HEK293 (cell line): ENCODE results near the gene RNF166.

ENCODE experiments used
- CTCF ChIA-PET: fragments of 350-600 bp; formaldehyde crosslinking; extraction: SDS; loops from one replicate; lab custom pipeline; 2021; ENCODE audit warnings: antibody characterized with exemption; lab: Yijun Ruan, JAX
- POLR2A ChIA-PET: fragments of 300-600 bp; formaldehyde crosslinking; extraction: SDS; loops from one replicate; lab custom pipeline; 2020; ENCODE audit warnings: antibody characterized with exemption, inconsistent platforms; lab: Yijun Ruan, JAX
- H3K27ac ChIP-seq: fragments of 200-500 bp; sonication (Bioruptor generic); 2 replicates; pipeline ENCODE4 v1.5.1; 2014; ENCODE audit warnings: low read depth, low read length, control low read depth, inconsistent platforms; ENCODE audit errors: extremely low read depth
- H3K36me3 ChIP-seq, 2 experiments: fragments of 200-500 bp in 1 of 2; sonication (Bioruptor generic) in 1 of 2; 1 replicate in 1 of 2; 2 replicates in 1 of 2; pipeline ENCODE4 v1.5.1; 2014 to 2017; ENCODE audit warnings: inconsistent platforms in 2 of 2, low read length in 2 of 2; ENCODE audit not compliant: control insufficient read depth in 2 of 2, insufficient read depth in 1 of 2
- H3K4me1 ChIP-seq: fragments of 200-500 bp; sonication (Bioruptor generic); 2 replicates; pipeline ENCODE4 v1.5.1; 2014; ENCODE audit warnings: mild to moderate bottlenecking, low read length, inconsistent platforms; ENCODE audit not compliant: control insufficient read depth, insufficient read depth
- H3K4me3 ChIP-seq: 2 replicates; pipeline ENCODE4 v1.5.1; 2011; ENCODE audit warnings: low read depth, mild to moderate bottlenecking, control low read depth, low read length, moderate library complexity
- H3K9me3 ChIP-seq: fragments of 200-500 bp; sonication (Bioruptor generic); 2 replicates; pipeline ENCODE4 v1.5.1; 2014; ENCODE audit warnings: low read depth, low read length, inconsistent platforms; ENCODE audit not compliant: control insufficient read depth, insufficient read depth
- EGR2 ChIP-seq: fragments of 450-650 bp; formaldehyde crosslinking; IDR thresholded peaks from 2 replicates; pipeline ENCODE4 v1.5.1; 2016; ENCODE audit warnings: low read depth, missing biosample characterization, missing genetic modification characterization
- GLI2 ChIP-seq: fragments of 450-650 bp; formaldehyde crosslinking; IDR thresholded peaks from 2 replicates; pipeline ENCODE4; 2017; ENCODE audit warnings: missing biosample characterization, missing genetic modification characterization, low read depth, borderline replicate concordance
- HIC1 ChIP-seq: fragments of 450-650 bp; formaldehyde crosslinking; IDR thresholded peaks from 2 replicates; pipeline ENCODE4 v1.5.1; 2016; ENCODE audit warnings: missing biosample characterization, missing genetic modification characterization
- HOXC10 ChIP-seq: sonication (generic); formaldehyde crosslinking; IDR thresholded peaks from 2 replicates; pipeline ENCODE4 v1.8.1; 2023; ENCODE audit warnings: mild to moderate bottlenecking, missing genetic modification reagents
- SCRT1 ChIP-seq: fragments of 450-650 bp; formaldehyde crosslinking; IDR thresholded peaks from 2 replicates; pipeline ENCODE4 v1.5.1; 2016; ENCODE audit warnings: missing biosample characterization, missing genetic modification characterization, borderline replicate concordance
- SP7 ChIP-seq: fragments of 450-650 bp; formaldehyde crosslinking; IDR thresholded peaks from 2 replicates; pipeline ENCODE4 v1.5.1; 2016; ENCODE audit warnings: missing biosample characterization, missing genetic modification characterization
- TRIM28 ChIP-seq: IDR thresholded peaks from 2 replicates; pipeline ENCODE4 v1.6.1; 2011; ENCODE audit warnings: low read length, control low read depth, borderline replicate concordance
- ZNF169 ChIP-seq: fragments of 450-650 bp; formaldehyde crosslinking; IDR thresholded peaks from 2 replicates; pipeline ENCODE4 v1.5.1; 2016; ENCODE audit warnings: missing biosample characterization, missing genetic modification characterization
- ZNF19 ChIP-seq: fragments of 450-650 bp; formaldehyde crosslinking; IDR thresholded peaks from 2 replicates; pipeline ENCODE4; 2016; ENCODE audit warnings: missing biosample characterization, missing genetic modification characterization, low read depth
- ZNF280C ChIP-seq: fragments of 450-650 bp; formaldehyde crosslinking; IDR thresholded peaks from 2 replicates; pipeline ENCODE4 v1.5.1; 2016; ENCODE audit warnings: missing biosample characterization, missing genetic modification characterization
- ZNF341 ChIP-seq: fragments of 450-650 bp; formaldehyde crosslinking; IDR thresholded peaks from 2 replicates; pipeline ENCODE4; 2016; ENCODE audit warnings: low read depth, missing biosample characterization, missing genetic modification characterization
- ZNF488 ChIP-seq: fragments of 450-650 bp; formaldehyde crosslinking; IDR thresholded peaks from 2 replicates; pipeline ENCODE4 v1.5.1; 2016; ENCODE audit warnings: missing biosample characterization, missing genetic modification characterization
- ZNF501 ChIP-seq: fragments of 450-650 bp; formaldehyde crosslinking; IDR thresholded peaks from 2 replicates; pipeline ENCODE4 v1.5.1; 2016; ENCODE audit warnings: missing biosample characterization, missing genetic modification characterization
- ZNF544 ChIP-seq: fragments of 450-650 bp; formaldehyde crosslinking; IDR thresholded peaks from 2 replicates; pipeline ENCODE4 v1.5.0; 2017; ENCODE audit warnings: missing biosample characterization, missing genetic modification characterization
- ZNF629 ChIP-seq: fragments of 450-650 bp; formaldehyde crosslinking; IDR thresholded peaks from 2 replicates; pipeline ENCODE4 v1.5.1; 2017; ENCODE audit warnings: missing biosample characterization, missing genetic modification characterization
- ZNF639 ChIP-seq: fragments of 450-650 bp; formaldehyde crosslinking; IDR thresholded peaks from 2 replicates; pipeline ENCODE4 v1.5.1; 2016; ENCODE audit warnings: missing biosample characterization, missing genetic modification characterization
- ZNF664 ChIP-seq: fragments of 450-650 bp; formaldehyde crosslinking; IDR thresholded peaks from 2 replicates; pipeline ENCODE4 v1.5.1; 2016; ENCODE audit warnings: missing biosample characterization, missing genetic modification characterization
- ZNF692 ChIP-seq: fragments of 450-650 bp; formaldehyde crosslinking; IDR thresholded peaks from 2 replicates; pipeline ENCODE4 v1.5.1; 2016; ENCODE audit warnings: missing biosample characterization, missing genetic modification characterization
- ZNF837 ChIP-seq: fragments of 450-650 bp; formaldehyde crosslinking; IDR thresholded peaks from 2 replicates; pipeline ENCODE4 v1.5.1; 2016; ENCODE audit warnings: missing biosample characterization, missing genetic modification characterization

The RNF166 gene

GRCh38 chr16:88722784-88723506 lies 16.7 kb upstream of the RNF166 start:
- Histone ChIP-seq H3K9me3 (no peaks in the 10 kb centered on the region), H3K4me1 (no peaks in the 10 kb centered on the region), H3K36me3 (peaks cover 0 to 95% of the 10 kb centered on the region in 2 experiments; a peak in 2 of 3 replicates), H3K4me3 (no peak overlapping the region), H3K27ac (no peak overlapping the region)
- ChIA-PET CTCF (interaction anchor here (0.6 to 2.5 kb wide), 2 partner anchors 14 to 63 kb away, joined by 3 to 6 read pairs; no protein-coding TSS in a partner anchor), POLR2A (no interaction called here)
- TF ChIP-seq ZNF639 (no peak), ZNF664 (tag by site-specific recombination) (no peak), ZNF501 (tag by site-specific recombination) (no peak), ZNF629 (tag by site-specific recombination) (no peak), ZNF280C (tag by site-specific recombination) (no peak), GLI2 (tag by site-specific recombination) (no peak), ZNF544 (no peak), HOXC10 (CRISPR knock-in tag) (no peak), EGR2 (tag by site-specific recombination) (no peak), SCRT1 (tag by site-specific recombination) (no peak), ZNF341 (tag by site-specific recombination) (no peak), HIC1 (tag by site-specific recombination) (no peak), ZNF488 (tag by site-specific recombination) (no peak), SP7 (tag by site-specific recombination) (no peak), ZNF169 (tag by site-specific recombination) (no peak), TRIM28 (no peak), ZNF837 (tag by site-specific recombination) (no peak), ZNF19 (tag by site-specific recombination) (no peak), ZNF692 (tag by site-specific recombination) (no peak)
